COLO668 (cell line): ENCODE measurements around the gene GCNT1.
"Not testable (repeated sequence)": the region's sequence is repeated elsewhere in the genome, so short reads cannot be mapped to it uniquely, and the experiment has no call there.

Source experiments
- DNase-seq: peaks from one replicate; lab custom pipeline; 2025; ENCODE audit not compliant: unreplicated experiment; lab: John Stamatoyannopoulos, UW

The GCNT1 gene

GRCh38 chr9:76530458-76531110, 71.6 kb downstream of the GCNT1 start:
- DNase-seq: no peak

GRCh38 chr9:76531231-76531780, 72.3 kb downstream of the GCNT1 start:
- DNase-seq: no peak

GRCh38 chr9:76532877-76533276, 73.9 kb downstream of the GCNT1 start:
- DNase-seq: not testable (repeated sequence)

- no peak for DNase-seq
These were observed 75.0 kb downstream of the GCNT1 start for GRCh38 chr9:76534026-76534425.

- DNase-seq: no peak
These were observed 78.2 kb downstream of the GCNT1 start for GRCh38 chr9:76537150-76537646.

GRCh38 chr9:76539180-76539579, 80.2 kb downstream of the GCNT1 start:
- no peak for DNase-seq

GRCh38 chr9:76542360-76542759, 83.4 kb downstream of the GCNT1 start:
- DNase-seq: no peak

- no peak for DNase-seq
These were observed 86.2 kb downstream of the GCNT1 start for GRCh38 chr9:76545191-76545590.

- no peak for DNase-seq
These were observed 93.2 kb downstream of the GCNT1 start for GRCh38 chr9:76552181-76552580.

GRCh38 chr9:76552751-76553455, 93.9 kb downstream of the GCNT1 start:
- DNase-seq: no peak

- DNase-seq: no peak
These were observed 94.7 kb downstream of the GCNT1 start for GRCh38 chr9:76553680-76554079.
